Neural cell (in vitro differentiated cells): ENCODE results near the gene DAG1. TPM values are rescaled to one million over a fixed set of nuclear protein-coding genes. Genes with fewer than 3 reads are reported as not detected.

Source experiments
- H2AFZ ChIP-seq: fragments of 200-600, 300-800 bp; sonication (generic), shearing (Covaris generic); 2 replicates; pipeline ENCODE4 v1.6.0; 2014; ENCODE audit warnings: low read depth, mild to moderate bottlenecking, antibody characterized with exemption, low read length, moderate library complexity
- H3F3A ChIP-seq: fragments of 200-600 bp; shearing (Covaris generic); 2 replicates; pipeline ENCODE4 v1.6.1; 2016; ENCODE audit warnings: mild to moderate bottlenecking, moderate library complexity, mixed read lengths, antibody characterized with exemption, low read length; ENCODE audit not compliant: insufficient read depth, poor library complexity, severe bottlenecking
- H3K27ac ChIP-seq: fragments of 200-600, 300-800 bp; sonication (generic), shearing (Covaris generic); 2 replicates; pipeline ENCODE4 v1.5.1; 2014; ENCODE audit warnings: mild to moderate bottlenecking, low read length, moderate library complexity
- H3K27me3 ChIP-seq: fragments of 300-800, 200-600 bp; sonication (generic), shearing (Covaris generic); 2 replicates; pipeline ENCODE4 v1.6.0; 2014; ENCODE audit warnings: mild to moderate bottlenecking, low read depth, low read length, moderate library complexity; ENCODE audit not compliant: insufficient read depth
- H3K36me3 ChIP-seq: fragments of 300-800, 200-600 bp; sonication (generic), shearing (Covaris generic); 2 replicates; pipeline ENCODE4 v1.5.1; 2014; ENCODE audit warnings: mild to moderate bottlenecking, antibody characterized with exemption, low read length, moderate library complexity; ENCODE audit not compliant: insufficient read depth
- H3K4me2 ChIP-seq: fragments of 300-800, 200-600 bp; sonication (generic), shearing (Covaris generic); 2 replicates; pipeline ENCODE4 v1.6.0; 2014; ENCODE audit warnings: mild to moderate bottlenecking, low read length
- H3K4me3 ChIP-seq: fragments of 300-800, 200-600 bp; sonication (generic), shearing (Covaris generic); 2 replicates; pipeline ENCODE4 v1.5.1; 2014; ENCODE audit warnings: mild to moderate bottlenecking, low read length, moderate library complexity
- H3K79me2 ChIP-seq: fragments of 200-600 bp; shearing (Covaris generic); replicated peaks from 2 replicates; pipeline ENCODE4 v1.6.0; 2014; ENCODE audit warnings: mild to moderate bottlenecking, low read length, moderate library complexity; ENCODE audit not compliant: insufficient read depth
- H3K9ac ChIP-seq: fragments of 300-800, 200-600 bp; sonication (generic), shearing (Covaris generic); 2 replicates; pipeline ENCODE4 v1.6.1; 2016; ENCODE audit warnings: mild to moderate bottlenecking, low read length, mixed read lengths
- H3K9me2 ChIP-seq: fragments of 200-600 bp; shearing (Covaris generic); 2 replicates; pipeline ENCODE4 v1.6.1; 2016; ENCODE audit warnings: mild to moderate bottlenecking, low read length, mixed read lengths; ENCODE audit not compliant: insufficient read depth
- H3K9me3 ChIP-seq: fragments of 200-600, 300-800 bp; sonication (generic), shearing (Covaris generic); 2 replicates; pipeline ENCODE4 v1.6.1; 2016; ENCODE audit warnings: mild to moderate bottlenecking, mixed run types, low read length, moderate library complexity, mixed read lengths
- H4K20me1 ChIP-seq: fragments of 200-600 bp; shearing (Covaris generic); 2 replicates; pipeline ENCODE4 v1.6.1; 2016; ENCODE audit warnings: mild to moderate bottlenecking, mixed run types; ENCODE audit not compliant: insufficient read depth
- CTCF ChIP-seq: fragments of 450-650 bp; IDR thresholded peaks from 2 replicates; pipeline ENCODE4 v1.5.1; 2014; ENCODE audit warnings: antibody characterized with exemption, mild to moderate bottlenecking, moderate library complexity; ENCODE audit not compliant: poor library complexity, severe bottlenecking
- EP300 ChIP-seq: fragments of 450-650 bp; conservative IDR thresholded peaks from 2 replicates; pipeline ENCODE4 v1.6.1; 2014; ENCODE audit warnings: antibody characterized with exemption, mild to moderate bottlenecking, moderate library complexity; ENCODE audit not compliant: poor library complexity, severe bottlenecking
- EZH2 ChIP-seq: fragments of 200-600, 300-800 bp; shearing (Covaris generic), sonication (generic); IDR thresholded peaks from 2 replicates; pipeline ENCODE4 v1.6.1; 2014; ENCODE audit warnings: antibody characterized with exemption, low read length, borderline replicate concordance, mild to moderate bottlenecking; ENCODE audit not compliant: insufficient read depth, poor library complexity, severe bottlenecking
- MXI1 ChIP-seq: fragments of 450-650 bp; conservative IDR thresholded peaks from 2 replicates; pipeline ENCODE4 v1.6.1; 2014; ENCODE audit warnings: antibody characterized with exemption, mild to moderate bottlenecking; ENCODE audit not compliant: poor library complexity, severe bottlenecking
- POLR2AphosphoS5 ChIP-seq: IDR thresholded peaks from 2 replicates; pipeline ENCODE4 v1.6.1; 2012
- RAD21 ChIP-seq: fragments of 450-650 bp; conservative IDR thresholded peaks from 2 replicates; pipeline ENCODE4 v1.6.1; 2014; ENCODE audit warnings: antibody characterized with exemption, mild to moderate bottlenecking, moderate library complexity
- REST ChIP-seq: IDR thresholded peaks from 2 replicates; pipeline ENCODE4 v1.6.1; 2012; ENCODE audit warnings: borderline replicate concordance
- SMC3 ChIP-seq: fragments of 450-650 bp; conservative IDR thresholded peaks from 2 replicates; pipeline ENCODE4 v1.6.1; 2014; ENCODE audit warnings: antibody characterized with exemption, mild to moderate bottlenecking, moderate library complexity; ENCODE audit not compliant: poor library complexity
- TAF1 ChIP-seq: IDR thresholded peaks from 2 replicates; pipeline ENCODE4 v1.6.1; 2012; ENCODE audit warnings: low read depth
- polyA plus RNA-seq: library from polyadenylated mRNA; depleted of rRNA; stranded (reverse); fragments of >200 nt; gene quantifications from 2 replicates; pipeline ENCODE4 v1.2.3, GENCODE V29; 2014

The DAG1 gene
- polyA plus RNA-seq, 1 donor from 2014 or later: 14.3 TPM

- Histone ChIP-seq H3K9me3 (no peaks in the 10 kb centered on the region), H3K79me2 (peaks cover 19% of the 10 kb centered on the region)
- TF ChIP-seq CTCF (no peak), EP300 (no peak), MXI1 (no peak), TAF1 (no peak), RAD21 (no peak), SMC3 (no peak)
Measured at GRCh38 chr3:49497606-49498005, 27.5 kb downstream of the DAG1 start.

GRCh38 chr3:49498239-49498638 lies 28.2 kb downstream of the DAG1 start:
- H2AFZ ChIP-seq: no peak overlapping the region

More at GRCh38 chr3:49497606-49498005, 27.5 kb downstream of the DAG1 start:
- H2AFZ ChIP-seq: no peak overlapping the region
- H3K36me3 ChIP-seq: no peaks in the 10 kb centered on the region
- no peak overlapping the region for H3K27ac ChIP-seq
- no peaks in the 10 kb centered on the region for H4K20me1 ChIP-seq
- H3K4me3 ChIP-seq: no peak overlapping the region
- no peaks in the 10 kb centered on the region for H3F3A ChIP-seq
- H3K4me2 ChIP-seq: no peak overlapping the region
- no peaks in the 10 kb centered on the region for H3K9me2 ChIP-seq
- no peak overlapping the region for H3K9ac ChIP-seq
- H3K27me3 ChIP-seq: no peaks in the 10 kb centered on the region

More at GRCh38 chr3:49498239-49498638, 28.2 kb downstream of the DAG1 start:
- no peaks in the 10 kb centered on the region for H3K9me3 ChIP-seq
- no peaks in the 10 kb centered on the region for H3K9me2 ChIP-seq
- no peaks in the 10 kb centered on the region for H3F3A ChIP-seq
- H3K4me3 ChIP-seq: no peak overlapping the region
- no peak overlapping the region for H3K27ac ChIP-seq
- H4K20me1 ChIP-seq: no peaks in the 10 kb centered on the region
- no peaks in the 10 kb centered on the region for H3K36me3 ChIP-seq
- no peaks in the 10 kb centered on the region for H3K27me3 ChIP-seq
- no peak overlapping the region for H3K4me2 ChIP-seq
- peaks cover 19% of the 10 kb centered on the region for H3K79me2 ChIP-seq
- no peak for TF ChIP-seq MXI1
- no peak for TF ChIP-seq POLR2AphosphoS5
- TF ChIP-seq RAD21: no peak
- TF ChIP-seq SMC3: no peak
- TF ChIP-seq EZH2: no peak
- TF ChIP-seq REST: no peak
- no peak for TF ChIP-seq CTCF
- no peak for TF ChIP-seq EP300
- TF ChIP-seq TAF1: no peak
- H3K9ac ChIP-seq: no peak overlapping the region
